HepG2 (cell line): ENCODE data around the gene APOL4. TPM values are rescaled to one million over a fixed set of nuclear protein-coding genes. Genes with fewer than 3 reads are reported as not detected.
A peak's percentile ranks its signal among the peaks of the same experiment; 100 is the strongest.

Source experiments
- ATF5 ChIP-seq: sonication (generic); formaldehyde crosslinking; IDR thresholded peaks from 2 replicates; pipeline ENCODE4 v1.4.0; 2020; ENCODE audit warnings: mild to moderate bottlenecking, low read depth, missing genetic modification reagents
- ATF7-NPFF ChIP-seq: sonication (generic); formaldehyde crosslinking; IDR thresholded peaks from 2 replicates; pipeline ENCODE4 v1.8.1; 2023; ENCODE audit warnings: mild to moderate bottlenecking, low read depth, missing genetic modification reagents, moderate library complexity
- CREB3 ChIP-seq: sonication (generic); formaldehyde crosslinking; IDR thresholded peaks from 2 replicates; pipeline ENCODE4 v1.5.0; 2020; ENCODE audit warnings: missing genetic modification reagents
- EEA1 ChIP-seq: sonication (generic); formaldehyde crosslinking; IDR thresholded peaks from 2 replicates; pipeline ENCODE4 v1.5.1; 2020; ENCODE audit warnings: mild to moderate bottlenecking, missing genetic modification reagents, borderline replicate concordance
- ZNF546 ChIP-seq: sonication (generic); formaldehyde crosslinking; conservative IDR thresholded peaks from 2 replicates; pipeline ENCODE4 v1.8.1; 2023; ENCODE audit warnings: mild to moderate bottlenecking, missing genetic modification reagents
- ZNF770 ChIP-seq: sonication (generic); formaldehyde crosslinking; IDR thresholded peaks from 2 replicates; pipeline ENCODE4 v1.5.0; 2020; ENCODE audit warnings: mild to moderate bottlenecking, missing genetic modification reagents
- polyA plus RNA-seq, 8 experiments: library from polyadenylated mRNA; depleted of rRNA in 3 of 8; stranded (reverse) in 7 of 8; unstranded in 1 of 8; fragments of >200 nt; fragmentation: Illumina TruSeq in 4 of 8; extraction: Trizol in 4 of 8; gene quantifications; 2 replicates each; pipeline versions ENCODE4 v1.2.1 to v1.2.3, GENCODE V29; 2011 to 2016; ENCODE audit warnings: low read depth in 4 of 8, missing spikeins in 1 of 8, mixed read lengths in 1 of 8; ENCODE audit not compliant: insufficient read depth in 1 of 8
- total RNA-seq, 5 experiments: library from RNA; depleted of rRNA; stranded (reverse); fragments of >200 nt; fragmentation: Illumina TruSeq; extraction: Trizol; gene quantifications; 2 replicates each; pipeline ENCODE4 v1.2.3, GENCODE V29; 2016; ENCODE audit warnings: low read depth in 1 of 5
- TF ChIP-seq, protein P1 (sequence below): sonication (generic); formaldehyde crosslinking; conservative IDR thresholded peaks from 2 replicates; pipeline ENCODE4 v1.4.0; 2020; ENCODE audit warnings: missing genetic modification reagents
- TF ChIP-seq, protein P2 (sequence below): sonication (generic); formaldehyde crosslinking; IDR thresholded peaks from 2 replicates; pipeline ENCODE4 v1.4.0; 2020; ENCODE audit warnings: mild to moderate bottlenecking, missing genetic modification reagents
- TF ChIP-seq, protein P3 (sequence below): sonication (generic); formaldehyde crosslinking; IDR thresholded peaks from 2 replicates; pipeline ENCODE4 v1.4.0; 2020; ENCODE audit warnings: missing genetic modification reagents

The APOL4 gene
- total and polyA plus RNA-seq, 2 of the 13 experiments (the other 11 are each of a cell fraction or from before 2014, with no cell fraction given), result 0.77 to 2.8 TPM

GRCh38 chr22:36180038-36180880, 21.4 kb downstream of the APOL4 start (continued):
- no peak for TF ChIP-seq ATF7-NPFF (CRISPR knock-in tag)
- TF ChIP-seq ATF5 (CRISPR knock-in tag), result no peak
- TF ChIP-seq, protein P1, sequence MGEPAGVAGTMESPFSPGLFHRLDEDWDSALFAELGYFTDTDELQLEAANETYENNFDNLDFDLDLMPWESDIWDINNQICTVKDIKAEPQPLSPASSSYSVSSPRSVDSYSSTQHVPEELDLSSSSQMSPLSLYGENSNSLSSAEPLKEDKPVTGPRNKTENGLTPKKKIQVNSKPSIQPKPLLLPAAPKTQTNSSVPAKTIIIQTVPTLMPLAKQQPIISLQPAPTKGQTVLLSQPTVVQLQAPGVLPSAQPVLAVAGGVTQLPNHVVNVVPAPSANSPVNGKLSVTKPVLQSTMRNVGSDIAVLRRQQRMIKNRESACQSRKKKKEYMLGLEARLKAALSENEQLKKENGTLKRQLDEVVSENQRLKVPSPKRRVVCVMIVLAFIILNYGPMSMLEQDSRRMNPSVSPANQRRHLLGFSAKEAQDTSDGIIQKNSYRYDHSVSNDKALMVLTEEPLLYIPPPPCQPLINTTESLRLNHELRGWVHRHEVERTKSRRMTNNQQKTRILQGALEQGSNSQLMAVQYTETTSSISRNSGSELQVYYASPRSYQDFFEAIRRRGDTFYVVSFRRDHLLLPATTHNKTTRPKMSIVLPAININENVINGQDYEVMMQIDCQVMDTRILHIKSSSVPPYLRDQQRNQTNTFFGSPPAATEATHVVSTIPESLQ (CRISPR knock-in tag), result 0 out of 2 replicates have a peak, but pooled peaks have one; percentile 47
- TF ChIP-seq ZNF770 (CRISPR knock-in tag), result no peak
- TF ChIP-seq CREB3 (CRISPR knock-in tag), result no peak
- TF ChIP-seq EEA1 (CRISPR knock-in tag), result no peak
- TF ChIP-seq ZNF546, result no peak
- TF ChIP-seq, protein P2, sequence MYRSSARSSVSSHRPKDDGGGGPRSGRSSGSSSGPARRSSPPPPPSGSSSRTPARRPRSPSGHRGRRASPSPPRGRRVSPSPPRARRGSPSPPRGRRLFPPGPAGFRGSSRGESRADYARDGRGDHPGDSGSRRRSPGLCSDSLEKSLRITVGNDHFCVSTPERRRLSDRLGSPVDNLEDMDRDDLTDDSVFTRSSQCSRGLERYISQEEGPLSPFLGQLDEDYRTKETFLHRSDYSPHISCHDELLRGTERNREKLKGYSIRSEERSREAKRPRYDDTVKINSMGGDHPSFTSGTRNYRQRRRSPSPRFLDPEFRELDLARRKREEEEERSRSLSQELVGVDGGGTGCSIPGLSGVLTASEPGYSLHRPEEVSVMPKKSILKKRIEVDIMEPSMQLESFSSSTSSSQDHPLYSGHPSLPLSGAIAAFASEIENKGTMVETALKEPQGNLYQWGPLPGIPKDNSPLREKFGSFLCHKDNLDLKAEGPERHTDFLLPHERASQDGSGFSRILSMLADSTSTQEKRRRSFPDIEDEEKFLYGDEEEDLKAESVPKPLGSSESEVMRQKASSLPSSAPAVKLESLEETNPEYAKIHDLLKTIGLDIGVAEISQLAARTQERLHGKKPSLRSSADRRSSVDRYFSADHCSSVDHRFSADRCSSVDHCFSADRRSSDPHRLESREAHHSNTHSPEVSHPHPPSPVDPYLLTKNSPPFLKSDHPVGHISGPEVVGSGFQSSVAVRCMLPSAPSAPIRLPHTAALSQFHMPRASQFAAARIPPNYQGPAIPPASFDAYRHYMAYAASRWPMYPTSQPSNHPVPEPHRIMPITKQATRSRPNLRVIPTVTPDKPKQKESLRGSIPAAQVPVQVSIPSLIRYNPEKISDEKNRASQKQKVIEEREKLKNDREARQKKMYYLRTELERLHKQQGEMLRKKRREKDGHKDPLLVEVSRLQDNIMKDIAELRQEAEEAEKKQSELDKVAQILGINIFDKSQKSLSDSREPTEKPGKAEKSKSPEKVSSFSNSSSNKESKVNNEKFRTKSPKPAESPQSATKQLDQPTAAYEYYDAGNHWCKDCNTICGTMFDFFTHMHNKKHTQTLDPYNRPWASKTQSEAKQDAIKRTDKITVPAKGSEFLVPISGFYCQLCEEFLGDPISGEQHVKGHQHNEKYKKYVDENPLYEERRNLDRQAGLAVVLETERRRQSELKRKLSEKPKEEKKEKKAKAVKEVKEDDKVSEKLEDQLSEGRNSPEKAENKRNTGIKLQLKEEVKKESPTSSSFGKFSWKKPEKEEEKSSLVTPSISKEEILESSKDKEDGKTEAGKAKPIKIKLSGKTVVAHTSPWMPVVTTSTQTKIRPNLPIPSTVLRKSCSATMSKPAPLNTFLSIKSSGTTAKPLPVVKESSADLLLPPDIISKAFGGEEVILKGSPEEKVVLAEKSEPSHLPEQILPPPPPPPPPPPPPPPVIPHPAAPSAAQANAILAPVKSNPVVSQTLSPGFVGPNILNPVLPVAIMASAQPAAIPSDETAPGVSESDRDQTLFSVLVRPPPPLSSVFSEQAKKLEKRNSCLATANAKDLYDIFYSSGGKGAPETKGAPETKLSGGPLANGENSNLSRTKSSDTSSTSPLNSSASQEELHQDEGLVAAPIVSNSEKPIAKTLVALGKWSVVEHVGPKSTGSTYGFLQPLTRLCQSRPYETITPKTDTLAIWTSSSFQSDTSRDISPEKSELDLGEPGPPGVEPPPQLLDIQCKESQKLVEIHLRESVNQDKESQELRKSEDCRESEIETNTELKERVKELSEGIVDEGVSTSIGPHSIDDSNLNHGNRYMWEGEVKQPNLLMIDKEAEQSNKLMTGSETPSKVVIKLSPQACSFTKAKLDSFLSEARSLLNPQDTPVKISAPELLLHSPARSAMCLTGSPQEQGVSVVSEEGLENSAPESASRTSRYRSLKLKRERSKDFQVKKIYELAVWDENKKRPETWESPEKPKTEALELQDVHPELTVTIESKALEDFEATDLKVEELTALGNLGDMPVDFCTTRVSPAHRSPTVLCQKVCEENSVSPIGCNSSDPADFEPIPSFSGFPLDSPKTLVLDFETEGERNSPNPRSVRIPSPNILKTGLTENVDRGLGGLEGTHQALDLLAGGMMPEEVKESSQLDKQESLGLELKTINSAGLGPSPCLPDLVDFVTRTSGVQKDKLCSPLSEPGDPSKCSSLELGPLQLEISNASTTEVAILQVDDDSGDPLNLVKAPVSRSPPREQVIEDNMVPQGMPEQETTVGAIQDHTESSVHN (CRISPR knock-in tag), result no peak
- TF ChIP-seq, protein P3, sequence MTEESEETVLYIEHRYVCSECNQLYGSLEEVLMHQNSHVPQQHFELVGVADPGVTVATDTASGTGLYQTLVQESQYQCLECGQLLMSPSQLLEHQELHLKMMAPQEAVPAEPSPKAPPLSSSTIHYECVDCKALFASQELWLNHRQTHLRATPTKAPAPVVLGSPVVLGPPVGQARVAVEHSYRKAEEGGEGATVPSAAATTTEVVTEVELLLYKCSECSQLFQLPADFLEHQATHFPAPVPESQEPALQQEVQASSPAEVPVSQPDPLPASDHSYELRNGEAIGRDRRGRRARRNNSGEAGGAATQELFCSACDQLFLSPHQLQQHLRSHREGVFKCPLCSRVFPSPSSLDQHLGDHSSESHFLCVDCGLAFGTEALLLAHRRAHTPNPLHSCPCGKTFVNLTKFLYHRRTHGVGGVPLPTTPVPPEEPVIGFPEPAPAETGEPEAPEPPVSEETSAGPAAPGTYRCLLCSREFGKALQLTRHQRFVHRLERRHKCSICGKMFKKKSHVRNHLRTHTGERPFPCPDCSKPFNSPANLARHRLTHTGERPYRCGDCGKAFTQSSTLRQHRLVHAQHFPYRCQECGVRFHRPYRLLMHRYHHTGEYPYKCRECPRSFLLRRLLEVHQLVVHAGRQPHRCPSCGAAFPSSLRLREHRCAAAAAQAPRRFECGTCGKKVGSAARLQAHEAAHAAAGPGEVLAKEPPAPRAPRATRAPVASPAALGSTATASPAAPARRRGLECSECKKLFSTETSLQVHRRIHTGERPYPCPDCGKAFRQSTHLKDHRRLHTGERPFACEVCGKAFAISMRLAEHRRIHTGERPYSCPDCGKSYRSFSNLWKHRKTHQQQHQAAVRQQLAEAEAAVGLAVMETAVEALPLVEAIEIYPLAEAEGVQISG, result no peak
